Thoracic aorta (tissue), 2 donors: Measurements from ENCODE around the gene PTCHD4. TPM values are rescaled to one million over a fixed set of nuclear protein-coding genes. Genes with fewer than 3 reads are reported as not detected.

Source experiments
- ATAC-seq: fragments of 150-250 bp; one replicate; pipeline ENCODE4 v1.8.0; 2017; ENCODE audit warnings: low read depth; ENCODE audit not compliant: insufficient number of reproducible peaks, low FRiP score
- DNase-seq: peaks from one replicate; pipeline ENCODE4 v3.0.0-alpha.2; 2020; ENCODE audit warnings: low spot score
- H3K27ac ChIP-seq, 2 donors: fragments of 200-600 bp; sonication (generic); 1 replicate in 1 of 2; 2 replicates in 1 of 2; pipeline ENCODE4 v1.5.1; 2016; ENCODE audit warnings: mild to moderate bottlenecking in 2 of 2, moderate library complexity in 2 of 2
- H3K27me3 ChIP-seq: fragments of 200-600 bp; sonication (generic); replicated peaks from 2 replicates; pipeline ENCODE4 v1.6.0; 2016; ENCODE audit warnings: mild to moderate bottlenecking; ENCODE audit not compliant: insufficient read depth
- H3K36me3 ChIP-seq: fragments of 200-600 bp; sonication (generic); one replicate; pipeline ENCODE4 v1.5.1; 2016
- H3K4me1 ChIP-seq, 2 donors: fragments of 200-600 bp; sonication (generic); 1 replicate in 1 of 2; 2 replicates in 1 of 2; pipeline versions ENCODE4 v1.5.1 to v1.6.0; 2016; ENCODE audit warnings: low read depth in 2 of 2, mild to moderate bottlenecking in 1 of 2; ENCODE audit not compliant: control insufficient read depth in 1 of 2
- H3K4me3 ChIP-seq: fragments of 200-600 bp; sonication (generic); 2 replicates; pipeline ENCODE4 v1.5.1; 2016; ENCODE audit warnings: mild to moderate bottlenecking
- H3K9me3 ChIP-seq: fragments of 200-600 bp; sonication (generic); 2 replicates; pipeline ENCODE4 v1.5.1; 2016
- total RNA-seq, 2 donors: library from RNA; depleted of rRNA; stranded (reverse); fragments of >200 nt; gene quantifications; one replicate each; pipeline versions ENCODE4 v1.1.0 to v1.2.3, GENCODE V29; 2016
- TF ChIP-seq, protein P1 (sequence below): fragments of 200-600 bp; sonication (generic); IDR thresholded peaks from one replicate; pipeline ENCODE4 v1.5.1; 2019; ENCODE audit warnings: antibody characterized with exemption

PTCHD4 gene
- total RNA-seq, 2 donors from 2014 or later: 2.7 to 4.9 TPM

GRCh38 chr6:48075181-48075580, 35.8 kb downstream of the PTCHD4 start:
- ATAC-seq (no peak), DNase-seq (no peak)
- no peaks in the 10 kb centered on the region for H3K4me1 ChIP-seq
- TF ChIP-seq, protein P1, sequence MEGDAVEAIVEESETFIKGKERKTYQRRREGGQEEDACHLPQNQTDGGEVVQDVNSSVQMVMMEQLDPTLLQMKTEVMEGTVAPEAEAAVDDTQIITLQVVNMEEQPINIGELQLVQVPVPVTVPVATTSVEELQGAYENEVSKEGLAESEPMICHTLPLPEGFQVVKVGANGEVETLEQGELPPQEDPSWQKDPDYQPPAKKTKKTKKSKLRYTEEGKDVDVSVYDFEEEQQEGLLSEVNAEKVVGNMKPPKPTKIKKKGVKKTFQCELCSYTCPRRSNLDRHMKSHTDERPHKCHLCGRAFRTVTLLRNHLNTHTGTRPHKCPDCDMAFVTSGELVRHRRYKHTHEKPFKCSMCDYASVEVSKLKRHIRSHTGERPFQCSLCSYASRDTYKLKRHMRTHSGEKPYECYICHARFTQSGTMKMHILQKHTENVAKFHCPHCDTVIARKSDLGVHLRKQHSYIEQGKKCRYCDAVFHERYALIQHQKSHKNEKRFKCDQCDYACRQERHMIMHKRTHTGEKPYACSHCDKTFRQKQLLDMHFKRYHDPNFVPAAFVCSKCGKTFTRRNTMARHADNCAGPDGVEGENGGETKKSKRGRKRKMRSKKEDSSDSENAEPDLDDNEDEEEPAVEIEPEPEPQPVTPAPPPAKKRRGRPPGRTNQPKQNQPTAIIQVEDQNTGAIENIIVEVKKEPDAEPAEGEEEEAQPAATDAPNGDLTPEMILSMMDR: no peak
- no peaks in the 10 kb centered on the region for H3K27me3 ChIP-seq
- H3K36me3 ChIP-seq: no peaks in the 10 kb centered on the region
- H3K9me3 ChIP-seq: no peaks in the 10 kb centered on the region
- no peak overlapping the region for H3K4me3 ChIP-seq
- H3K27ac ChIP-seq: no peak overlapping the region

GRCh38 chr6:48073976-48074767, 36.8 kb downstream of the PTCHD4 start:
- no peaks in the 10 kb centered on the region for H3K9me3 ChIP-seq
- H3K4me3 ChIP-seq: no peak overlapping the region
- TF ChIP-seq, protein P1: no peak
- H3K36me3 ChIP-seq: no peaks in the 10 kb centered on the region
- H3K4me1 ChIP-seq: no peaks in the 10 kb centered on the region
- no peak for ATAC-seq
- no peak for DNase-seq
- H3K27me3 ChIP-seq: no peaks in the 10 kb centered on the region
- H3K27ac ChIP-seq: no peak overlapping the region

GRCh38 chr6:48071833-48072232, 39.2 kb downstream of the PTCHD4 start:
- H3K36me3 ChIP-seq: no peaks in the 10 kb centered on the region
- TF ChIP-seq, protein P1: no peak
- DNase-seq: no peak
- no peak overlapping the region for H3K4me3 ChIP-seq
- H3K27ac ChIP-seq: no peak overlapping the region
- H3K4me1 ChIP-seq: no peaks in the 10 kb centered on the region
- no peaks in the 10 kb centered on the region for H3K27me3 ChIP-seq
- H3K9me3 ChIP-seq: no peaks in the 10 kb centered on the region
- ATAC-seq: no peak

DNA sequence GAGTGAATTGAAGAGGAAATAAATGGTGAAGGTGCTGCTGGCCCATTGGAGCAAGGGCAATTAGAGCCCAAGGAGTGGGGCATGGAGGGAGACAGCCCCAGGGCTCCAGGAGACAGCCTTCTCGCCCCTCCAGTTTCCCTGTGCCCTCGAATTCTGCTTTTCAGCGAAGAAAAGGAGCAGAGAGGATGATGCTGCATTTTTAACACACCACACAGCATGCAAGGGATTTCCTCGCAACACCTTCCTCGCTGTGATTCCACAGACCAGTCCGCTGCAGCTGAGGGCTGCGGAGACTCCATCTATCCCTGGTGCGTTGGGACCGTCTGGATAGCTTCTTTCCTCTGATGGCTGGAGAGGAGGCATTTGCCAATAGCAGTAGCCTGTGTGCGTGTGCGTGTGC, 41.7 kb downstream of the PTCHD4 start:
- ATAC-seq (no peak), DNase-seq (no peak)
- Histone ChIP-seq H3K36me3 (no peaks in the 10 kb centered on the region), H3K9me3 (no peaks in the 10 kb centered on the region), H3K27me3 (no peaks in the 10 kb centered on the region), H3K27ac (no peak overlapping the region), H3K4me1 (no peaks in the 10 kb centered on the region), H3K4me3 (peak overlapping the region; percentile 64)
- TF ChIP-seq, protein P1: no peak

DNA sequence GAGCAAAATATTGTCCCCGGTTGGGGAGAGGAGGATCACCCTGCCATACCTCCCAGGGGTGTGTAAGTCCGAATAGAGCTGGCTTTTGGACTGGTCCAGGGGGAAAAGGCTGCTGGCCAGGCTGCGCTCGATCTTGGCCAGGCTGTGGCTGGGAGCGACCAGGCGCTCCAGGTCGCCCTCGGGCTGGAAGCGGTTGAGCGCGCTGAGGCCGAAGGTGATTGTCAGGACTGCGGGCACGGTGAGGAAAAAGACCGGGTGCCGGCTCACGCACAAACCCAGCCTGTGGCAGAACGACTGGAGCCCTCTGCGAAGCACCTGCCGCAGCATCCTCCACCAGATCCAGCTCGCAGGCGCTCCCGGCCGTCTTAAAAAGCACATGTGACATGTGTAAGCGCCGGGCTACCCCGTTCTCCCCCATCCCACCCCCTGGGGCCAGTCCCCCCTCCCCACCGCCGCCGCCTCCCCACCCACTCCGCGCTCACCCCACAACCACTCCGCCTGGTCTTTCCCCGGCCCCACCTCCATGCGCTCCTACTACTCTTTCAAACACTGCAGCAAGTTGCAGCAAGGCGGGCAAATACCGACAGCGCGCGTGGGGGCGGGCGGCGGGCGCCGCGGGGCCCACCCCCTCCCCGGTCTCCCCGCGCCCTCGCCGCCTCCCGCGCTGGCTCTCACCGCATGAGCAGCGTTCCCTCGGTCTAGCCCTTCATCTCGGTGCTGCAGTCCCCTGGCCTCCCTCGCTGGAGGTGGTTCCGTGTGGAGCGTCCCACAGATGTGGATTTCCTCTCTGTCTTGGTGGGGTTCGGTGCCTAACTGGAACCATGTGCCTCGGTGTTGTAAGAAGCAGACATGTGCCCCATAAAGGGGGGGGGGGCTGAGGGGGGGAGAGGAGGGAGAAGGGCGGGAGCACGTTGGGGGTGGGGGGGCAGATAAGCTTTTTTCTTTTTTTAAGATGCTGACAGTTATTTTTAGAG, 42.4 kb downstream of the PTCHD4 start:
- Histone ChIP-seq H3K4me1 (no peaks in the 10 kb centered on the region), H3K9me3 (no peaks in the 10 kb centered on the region), H3K27ac (no peak overlapping the region), H3K27me3 (no peaks in the 10 kb centered on the region), H3K36me3 (no peaks in the 10 kb centered on the region), H3K4me3 (peak overlapping the region; percentile 64)
- ATAC-seq: no peak
- DNase-seq: no peak
- TF ChIP-seq, protein P1: no peak
